Large intestine (tissue), 12 donors: ENCODE measurements around the gene XRCC1. TPM values are rescaled to one million over a fixed set of nuclear protein-coding genes. Genes with fewer than 3 reads are reported as not detected.

Experiments
- DNase-seq, 2 donors: peaks; one replicate each; pipeline versions ENCODE4 v3.0.0 to v3.0.0-alpha.2; 2013
- H3K27ac ChIP-seq: one replicate; pipeline ENCODE4 v1.5.1; 2013; ENCODE audit warnings: low read length
- H3K27me3 ChIP-seq: 2 replicates; pipeline ENCODE4 v1.6.1; 2013; ENCODE audit warnings: low read length; ENCODE audit not compliant: control insufficient read depth, insufficient read depth
- H3K36me3 ChIP-seq: 2 replicates; pipeline ENCODE4 v1.6.1; 2013; ENCODE audit warnings: low read length; ENCODE audit not compliant: control insufficient read depth, insufficient read depth
- H3K4me1 ChIP-seq: one replicate; pipeline ENCODE4 v1.6.1; 2013; ENCODE audit warnings: low read length; ENCODE audit not compliant: control insufficient read depth, insufficient read depth
- H3K4me3 ChIP-seq: one replicate; pipeline ENCODE4 v1.5.1; 2013; ENCODE audit warnings: low read length
- H3K9me3 ChIP-seq: one replicate; pipeline ENCODE4 v1.6.1; 2013; ENCODE audit warnings: mild to moderate bottlenecking, low read depth, low read length, moderate library complexity; ENCODE audit not compliant: control insufficient read depth
- WGBS: methylation state at CpG from one replicate; pipeline ENCODE4 v1.1.5; 2013; ENCODE audit warnings: low lambda C conversion rate; ENCODE audit not compliant: insufficient coverage; 5-methylcytosine and 5-hydroxymethylcytosine counted together
- long read RNA-seq, 11 donors: transcript quantifications; one replicate each; lab custom pipeline, GENCODE V29; 2026
- polyA plus RNA-seq: library from polyadenylated mRNA; unstranded; fragments of 120-200 nt; gene quantifications from one replicate; pipeline ENCODE4 v1.2.1, GENCODE V29; 2013

The XRCC1 gene, protein sequence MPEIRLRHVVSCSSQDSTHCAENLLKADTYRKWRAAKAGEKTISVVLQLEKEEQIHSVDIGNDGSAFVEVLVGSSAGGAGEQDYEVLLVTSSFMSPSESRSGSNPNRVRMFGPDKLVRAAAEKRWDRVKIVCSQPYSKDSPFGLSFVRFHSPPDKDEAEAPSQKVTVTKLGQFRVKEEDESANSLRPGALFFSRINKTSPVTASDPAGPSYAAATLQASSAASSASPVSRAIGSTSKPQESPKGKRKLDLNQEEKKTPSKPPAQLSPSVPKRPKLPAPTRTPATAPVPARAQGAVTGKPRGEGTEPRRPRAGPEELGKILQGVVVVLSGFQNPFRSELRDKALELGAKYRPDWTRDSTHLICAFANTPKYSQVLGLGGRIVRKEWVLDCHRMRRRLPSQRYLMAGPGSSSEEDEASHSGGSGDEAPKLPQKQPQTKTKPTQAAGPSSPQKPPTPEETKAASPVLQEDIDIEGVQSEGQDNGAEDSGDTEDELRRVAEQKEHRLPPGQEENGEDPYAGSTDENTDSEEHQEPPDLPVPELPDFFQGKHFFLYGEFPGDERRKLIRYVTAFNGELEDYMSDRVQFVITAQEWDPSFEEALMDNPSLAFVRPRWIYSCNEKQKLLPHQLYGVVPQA
- polyA plus RNA-seq, result 47.4 TPM
- long read RNA-seq, donor 1, partial matches to known transcripts, result 0 of 2 reads
- long read RNA-seq, donor 1, other reads (novel, unspliced or antisense), result 0 of 2 reads
- long read RNA-seq, donor 2, transcript XRCC1-201 (17 exons, 2,802 nt), result major isoform, 5 of 6 reads
- long read RNA-seq, donor 2, partial matches to known transcripts, result 0 of 6 reads
- long read RNA-seq, donor 2, other reads (novel, unspliced or antisense), result 0 of 6 reads
- long read RNA-seq, donor 3, transcript XRCC1-201 (17 exons, 2,802 nt), result major isoform, 12 of 95 reads
- long read RNA-seq, donor 3, partial matches to known transcripts, result 59 of 95 reads
- long read RNA-seq, donor 3, other reads (novel, unspliced or antisense), result 23 of 95 reads
- long read RNA-seq, donor 4, result 0 reads
- long read RNA-seq, donor 5, transcript XRCC1-201 (17 exons, 2,802 nt), result major isoform, 7 of 7 reads
- long read RNA-seq, donor 5, partial matches to known transcripts, result 0 of 7 reads
- long read RNA-seq, donor 5, other reads (novel, unspliced or antisense), result 0 of 7 reads
- long read RNA-seq, donor 6, partial matches to known transcripts, result 19 of 30 reads
- long read RNA-seq, donor 6, other reads (novel, unspliced or antisense), result 7 of 30 reads
- long read RNA-seq, donor 7, result 0 reads
- long read RNA-seq, donor 8, partial matches to known transcripts, result 6 of 9 reads
- long read RNA-seq, donor 8, other reads (novel, unspliced or antisense), result 0 of 9 reads
- long read RNA-seq, donor 9, partial matches to known transcripts, result 17 of 31 reads
- long read RNA-seq, donor 9, other reads (novel, unspliced or antisense), result 10 of 31 reads
- long read RNA-seq, donor 10, transcript XRCC1-201 (17 exons, 2,802 nt), result major isoform, 5 of 20 reads
- long read RNA-seq, donor 10, partial matches to known transcripts, result 15 of 20 reads
- long read RNA-seq, donor 10, other reads (novel, unspliced or antisense), result 0 of 20 reads
- long read RNA-seq, donor 11, partial matches to known transcripts, result 0 of 4 reads
- long read RNA-seq, donor 11, other reads (novel, unspliced or antisense), result 0 of 4 reads

DNA sequence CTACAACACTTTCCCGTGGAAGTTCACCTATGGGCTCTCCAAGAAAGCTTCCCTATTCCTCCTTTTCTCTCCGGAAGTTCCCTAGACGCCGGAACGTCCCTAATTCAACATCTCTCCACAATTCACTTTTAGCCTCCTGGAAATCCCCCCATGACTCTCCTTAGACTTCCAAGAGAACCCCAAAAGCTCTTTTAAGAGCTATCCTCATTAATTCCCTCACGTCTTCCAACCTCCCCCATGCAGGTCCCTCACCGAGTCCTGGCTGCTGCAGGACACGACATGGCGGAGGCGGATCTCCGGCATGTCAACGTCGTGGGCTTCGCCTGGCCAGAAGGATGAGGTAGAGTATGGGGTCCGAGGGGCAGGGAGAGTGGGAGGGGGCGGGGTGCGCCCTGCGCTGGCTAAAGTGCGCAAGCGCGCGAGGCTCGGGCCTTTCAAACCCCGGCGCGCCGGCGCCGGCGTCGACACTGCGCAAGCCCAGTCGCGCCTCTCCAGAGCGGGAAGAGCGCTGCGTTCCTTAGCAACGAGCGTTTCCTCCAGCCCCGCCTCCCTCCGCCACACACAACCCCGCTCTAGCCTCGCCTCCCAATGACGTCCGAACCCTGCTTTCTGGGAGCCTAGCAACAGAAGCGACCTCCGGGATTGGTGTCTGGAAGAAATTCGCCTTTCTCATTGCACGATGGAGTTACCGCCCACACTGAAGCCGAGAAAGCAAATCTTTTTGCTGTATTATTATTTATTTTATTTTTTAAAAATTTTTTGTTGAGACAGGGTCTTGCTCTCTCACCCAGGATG lies at the start of gene XRCC1, which contains the start of gene PINLYP:
XRCC1 (minus strand) TSS at position 372 of the 795 bp plus-strand sequence; CDS start at position 303, 69 bp downstream.
PINLYP (plus strand) TSS at position 646 of the 795 bp plus-strand sequence. CDS start 1,391 bp downstream, outside the sequence.
- Histone ChIP-seq H3K36me3 (no peaks in the 10 kb centered on the region), H3K27me3 (no peaks in the 10 kb centered on the region), H3K4me3 (peak within 1 kb of the TSS; percentile 80), H3K4me1 (peaks cover 13% of the 10 kb centered on the region), H3K27ac (peak within 1 kb of the TSS; percentile 69), H3K9me3 (no peaks in the 10 kb centered on the region)
- 0% methylated on average over 5 of the region's 51 CpGs for WGBS
- DNase-seq, result peak; percentile 99

DNA sequence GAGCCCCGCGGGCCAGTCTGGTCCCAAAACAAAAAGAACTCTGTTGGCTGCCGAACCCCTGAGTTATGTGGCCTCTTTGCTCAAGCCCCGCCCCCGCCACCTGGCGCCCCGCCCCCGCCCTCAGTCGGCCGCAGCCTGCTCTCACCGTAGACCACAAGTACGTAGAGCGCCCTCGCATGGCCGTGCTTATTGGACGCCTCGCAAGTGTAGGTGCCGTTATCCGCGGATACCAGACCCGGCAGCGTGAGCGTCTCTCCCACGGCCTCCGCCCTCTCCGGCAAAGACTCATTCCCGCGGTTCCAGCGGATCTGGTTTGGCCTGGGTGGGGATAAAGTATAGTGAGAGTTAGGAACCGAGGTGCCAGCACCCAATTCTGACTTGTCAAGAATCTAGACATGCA lies 49.6 kb upstream of the XRCC1 start:
- no peaks in the 10 kb centered on the region for H3K9me3 ChIP-seq
- H3K4me3 ChIP-seq, result no peak overlapping the region
- no CpG with 5 or more reads among the region's 30 CpGs for WGBS
- H3K27me3 ChIP-seq, result no peaks in the 10 kb centered on the region
- H3K4me1 ChIP-seq, result peaks cover 4% of the 10 kb centered on the region
- DNase-seq, result peak in 1 of 2 donors; percentile 12
- H3K27ac ChIP-seq, result no peak overlapping the region
- no peaks in the 10 kb centered on the region for H3K36me3 ChIP-seq

DNA sequence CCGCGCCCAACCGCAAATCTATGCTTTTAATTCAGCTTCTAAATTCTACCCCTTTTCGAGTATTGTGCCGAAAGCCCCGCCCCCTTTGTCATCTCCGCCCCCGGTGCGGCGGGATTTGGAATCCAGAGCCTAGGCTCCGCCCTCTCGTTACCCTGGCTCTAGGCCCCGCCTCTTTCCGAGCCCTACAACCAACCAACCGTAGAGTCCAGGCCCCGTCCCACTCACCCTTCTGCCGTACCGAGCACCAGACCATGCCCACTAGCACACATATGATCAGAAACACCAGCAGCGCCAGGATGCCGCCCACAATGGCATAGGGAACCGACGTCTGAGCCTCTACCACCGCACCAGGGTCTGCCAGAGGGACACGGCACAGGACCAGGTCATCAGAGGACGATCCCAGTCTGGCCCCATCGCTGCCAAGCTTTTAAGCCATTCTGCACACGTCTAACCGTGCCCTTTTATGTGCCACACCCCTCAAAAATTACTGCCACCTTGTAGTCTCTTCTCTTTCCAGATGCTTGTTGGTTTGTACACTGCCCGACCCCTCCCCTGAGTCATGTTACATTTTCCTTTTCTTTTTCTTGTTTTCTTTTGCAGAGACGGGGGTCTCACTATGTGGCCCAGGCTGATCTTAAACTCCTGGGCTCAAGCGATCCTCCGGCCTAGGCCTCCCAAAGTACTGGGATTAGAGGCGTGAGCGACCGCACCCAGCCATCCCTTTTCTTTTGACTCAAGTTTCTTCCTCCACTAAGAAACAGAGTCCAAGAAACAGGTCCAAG lies 48.8 kb upstream of the XRCC1 start:
- H3K4me1 ChIP-seq, result peaks cover 4% of the 10 kb centered on the region
- WGBS, result 86% methylated on average over 5 of the region's 35 CpGs
- H3K36me3 ChIP-seq, result no peaks in the 10 kb centered on the region
- H3K27ac ChIP-seq, result no peak overlapping the region
- DNase-seq, result no peak
- H3K27me3 ChIP-seq, result no peaks in the 10 kb centered on the region
- H3K9me3 ChIP-seq, result peaks cover 2% of the 10 kb centered on the region
- H3K4me3 ChIP-seq, result no peak overlapping the region

DNA sequence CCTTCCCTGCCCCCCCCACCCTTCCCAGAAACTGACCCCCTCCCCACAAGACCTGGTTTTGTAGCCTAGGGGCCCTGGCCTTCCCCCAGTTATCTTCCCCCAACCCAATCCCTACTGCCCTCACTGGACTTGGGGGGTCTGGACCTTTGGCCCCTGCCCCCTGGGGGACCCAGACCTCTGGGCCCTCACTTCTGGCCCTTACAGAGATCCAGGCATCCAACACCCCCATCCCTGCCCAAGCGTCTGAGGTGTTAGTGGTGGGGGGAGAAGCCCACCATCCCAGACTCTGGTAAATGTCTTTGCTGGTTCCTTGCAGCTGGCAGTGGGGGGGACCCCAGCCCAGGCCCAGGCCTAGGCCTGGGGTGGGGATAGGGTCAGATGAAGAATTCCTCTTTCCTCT lies 47.6 kb upstream of the XRCC1 start:
- WGBS, result no CpG with 5 or more reads among the region's 1 CpG

DNA sequence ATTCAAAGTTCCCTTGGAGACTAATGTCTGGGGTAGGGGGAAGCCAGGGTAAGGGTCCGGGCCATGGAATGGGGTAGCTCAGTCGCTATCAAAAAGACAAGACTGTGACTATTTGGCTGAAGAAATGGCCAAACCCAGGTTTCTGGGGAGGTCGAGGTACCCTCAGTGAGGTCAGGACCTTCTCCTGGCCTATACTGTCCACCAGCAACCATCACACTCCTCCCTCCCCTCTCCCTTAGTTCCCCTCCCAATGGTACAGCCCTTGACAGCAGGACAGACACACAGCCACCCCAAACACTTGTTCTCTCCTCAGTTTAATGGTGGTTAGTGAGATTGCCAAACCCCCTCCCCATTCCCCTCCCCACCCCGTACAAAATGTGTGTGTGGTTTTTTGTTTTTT lies 46.7 kb upstream of the XRCC1 start:
- Histone ChIP-seq H3K9me3 (peaks cover 2% of the 10 kb centered on the region), H3K27ac (no peak overlapping the region), H3K27me3 (no peaks in the 10 kb centered on the region), H3K36me3 (no peaks in the 10 kb centered on the region), H3K4me1 (peaks cover 4% of the 10 kb centered on the region), H3K4me3 (no peak overlapping the region)
- no CpG with 5 or more reads among the region's 4 CpGs for whole genome bisulfite sequencing
- no peak for DNase-seq

More for the DNA sequence above, 47.6 kb upstream of the XRCC1 start:
- Histone ChIP-seq H3K4me1 (peaks cover 4% of the 10 kb centered on the region), H3K36me3 (no peaks in the 10 kb centered on the region), H3K4me3 (no peak overlapping the region), H3K27me3 (no peaks in the 10 kb centered on the region), H3K27ac (no peak overlapping the region), H3K9me3 (peaks cover 2% of the 10 kb centered on the region)
- no peak for DNase-seq

DNA sequence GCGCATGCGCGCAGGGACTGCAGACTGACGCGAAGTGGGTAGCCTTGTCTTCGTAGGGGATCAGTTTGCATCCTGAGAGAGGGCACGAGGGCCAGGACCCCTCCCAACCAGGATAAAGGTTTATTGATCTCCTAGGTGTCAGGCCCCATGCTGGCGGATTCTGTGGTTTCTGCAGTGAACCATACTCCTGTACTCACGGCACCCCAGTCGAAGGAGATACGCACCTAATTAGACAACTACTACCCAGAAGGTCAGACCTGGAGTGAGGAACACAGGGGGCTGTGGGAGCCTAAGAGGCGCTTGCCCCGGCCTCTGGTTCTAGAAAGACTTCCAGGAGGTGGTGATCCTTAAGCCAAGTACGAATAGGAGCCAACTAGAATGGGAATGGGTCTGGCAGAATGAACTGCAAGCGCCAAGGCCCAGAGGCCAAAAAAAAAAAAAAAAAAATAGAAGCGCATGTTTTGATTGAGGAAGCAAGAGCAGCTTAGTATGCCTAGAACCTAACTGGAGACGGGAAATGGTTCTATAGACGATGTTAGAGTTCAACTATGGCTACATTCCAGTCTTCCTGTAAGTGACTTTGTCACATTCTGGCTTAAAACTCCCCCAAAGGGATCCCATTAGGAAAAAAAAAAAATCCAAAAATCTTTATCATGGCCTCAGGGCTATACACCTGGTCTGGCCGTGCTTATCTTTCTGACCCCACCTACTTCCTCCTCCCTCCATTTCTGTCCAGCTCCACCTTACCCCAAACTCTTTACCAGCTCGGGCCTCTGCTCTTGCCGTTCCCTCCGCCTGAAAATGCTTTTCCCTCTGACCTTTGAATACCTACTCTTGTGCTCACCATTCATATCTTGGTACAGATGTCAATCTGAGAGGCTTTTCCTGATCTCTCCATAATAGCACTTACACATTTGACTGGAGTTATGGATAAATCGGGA lies 45.0 kb upstream of the XRCC1 start:
- no peaks in the 10 kb centered on the region for H3K27me3 ChIP-seq
- H3K4me1 ChIP-seq, result peaks cover 4% of the 10 kb centered on the region
- peaks cover 2% of the 10 kb centered on the region for H3K9me3 ChIP-seq
- H3K27ac ChIP-seq, result peak overlapping the region; percentile 85
- no peak for DNase-seq
- H3K4me3 ChIP-seq, result peak overlapping the region; percentile 71
- 60% methylated on average over 1 of the region's 23 CpGs for WGBS
- no peaks in the 10 kb centered on the region for H3K36me3 ChIP-seq

DNA sequence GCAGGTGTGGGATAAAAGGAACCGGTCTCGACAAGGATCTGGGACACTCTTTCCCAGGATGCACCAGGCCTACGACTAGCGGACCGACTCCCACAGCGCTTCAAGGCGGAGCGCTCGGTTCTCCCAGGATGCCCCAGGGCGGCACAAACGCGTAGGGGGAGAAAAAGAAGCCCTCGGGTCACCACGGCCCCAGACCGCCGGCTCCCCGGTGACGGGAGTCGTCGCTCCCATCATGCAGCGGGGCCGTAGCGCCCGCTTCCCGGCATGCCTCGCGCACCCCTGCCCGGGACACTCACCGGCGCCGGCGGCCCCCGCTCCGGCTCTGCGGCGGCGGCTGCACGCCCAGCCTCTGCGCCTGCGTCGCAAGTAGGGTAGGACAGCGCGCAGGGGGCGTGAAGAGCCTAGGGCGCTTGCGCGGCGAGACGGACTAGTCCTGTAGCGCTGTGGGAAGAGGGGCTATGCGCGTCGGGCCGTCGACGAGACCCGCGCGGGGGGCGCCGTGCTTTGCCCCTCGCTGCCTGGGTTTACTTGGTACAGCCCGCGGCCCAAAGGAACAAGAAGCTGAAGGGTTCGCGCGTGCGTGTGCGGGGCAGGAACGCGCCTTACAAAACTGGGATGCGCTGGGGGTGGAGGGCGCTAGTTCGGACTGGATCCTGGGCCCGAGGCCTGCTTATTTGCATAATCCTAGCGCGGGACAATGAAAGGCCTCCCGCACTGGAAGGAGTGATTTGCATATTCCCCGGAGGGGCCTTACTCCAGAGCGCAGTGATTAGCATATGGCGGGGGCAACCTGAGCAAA lies 44.1 kb upstream of the XRCC1 start, which contains the start of gene ZNF428:
ZNF428 (minus strand) TSS at position 368 of the 799 bp plus-strand sequence. CDS start 5,325 bp downstream, outside the sequence.
- peak within 1 kb of the TSS; percentile 85 for H3K27ac ChIP-seq
- peak within 1 kb of the TSS; percentile 71 for H3K4me3 ChIP-seq
- H3K36me3 ChIP-seq, result no peaks in the 10 kb centered on the region
- H3K9me3 ChIP-seq, result peaks cover 2% of the 10 kb centered on the region
- no peaks in the 10 kb centered on the region for H3K27me3 ChIP-seq
- peak; percentile 88 to 93 for DNase-seq
- 0% methylated on average over 1 of the region's 81 CpGs for WGBS
- peaks cover 4% of the 10 kb centered on the region for H3K4me1 ChIP-seq
